GM21723 (cell line): ENCODE data around the gene PBX3.

ENCODE experiments used
- ATAC-seq: cut with Tn5 transposase; IDR thresholded peaks from one replicate; pipeline ENCODE4 v1.9.1; 2021; ENCODE audit warnings: mild to moderate bottlenecking, moderate library complexity; ENCODE audit not compliant: unreplicated experiment

PBX3 gene

GRCh38 chr9:125932746-125933455 lies 185.7 kb downstream of the PBX3 start:
- no peak for ATAC-seq

GRCh38 chr9:125942125-125942524 lies 195.0 kb downstream of the PBX3 start:
- no peak for ATAC-seq

- no peak for ATAC-seq
Measured at GRCh38 chr9:125943831-125944230, 196.7 kb downstream of the PBX3 start.

- no peak for ATAC-seq
Measured at GRCh38 chr9:125946397-125946796, 199.2 kb downstream of the PBX3 start.

GRCh38 chr9:125948887-125949596 lies 201.9 kb downstream of the PBX3 start:
- no peak for ATAC-seq

GRCh38 chr9:125949703-125950460 lies 202.7 kb downstream of the PBX3 start:
- ATAC-seq, result no peak

- ATAC-seq, result no peak
Measured at GRCh38 chr9:125950880-125951471, 203.8 kb downstream of the PBX3 start.

- ATAC-seq, result no peak
Measured at GRCh38 chr9:125953314-125954019, 206.3 kb downstream of the PBX3 start.

- no peak for ATAC-seq
Measured at GRCh38 chr9:125956102-125956501, 208.9 kb downstream of the PBX3 start.

GRCh38 chr9:125959315-125959714 lies 212.1 kb downstream of the PBX3 start:
- no peak for ATAC-seq

- ATAC-seq, result no peak
Measured at GRCh38 chr9:125959951-125960619, 212.9 kb downstream of the PBX3 start.

GRCh38 chr9:125960626-125961025 lies 213.5 kb downstream of the PBX3 start:
- ATAC-seq, result no peak

GRCh38 chr9:125961072-125961471 lies 213.9 kb downstream of the PBX3 start:
- ATAC-seq, result no peak

- no peak for ATAC-seq
Measured at GRCh38 chr9:125963932-125964331, 216.8 kb downstream of the PBX3 start.

GRCh38 chr9:125964702-125965225 lies 217.6 kb downstream of the PBX3 start:
- ATAC-seq, result no peak

GRCh38 chr9:125965477-125965876 lies 218.3 kb downstream of the PBX3 start:
- no peak for ATAC-seq

GRCh38 chr9:125966466-125966865 lies 219.3 kb downstream of the PBX3 start:
- ATAC-seq, result no peak

GRCh38 chr9:125966959-125967711 lies 220.0 kb downstream of the PBX3 start:
- no peak for ATAC-seq

GRCh38 chr9:125968714-125969374 lies 221.7 kb downstream of the PBX3 start:
- ATAC-seq, result no peak
